GM21528 (cell line): Measurements from ENCODE around the gene PDCD1.
"Not testable (repeated sequence)": the region's sequence is repeated elsewhere in the genome, so short reads cannot be mapped to it uniquely, and the experiment has no call there.

Source experiments
- ATAC-seq: cut with Tn5 transposase; IDR thresholded peaks from one replicate; pipeline ENCODE4 v1.9.1; 2021; ENCODE audit warnings: mild to moderate bottlenecking, moderate library complexity; ENCODE audit not compliant: unreplicated experiment, low FRiP score

Gene PDCD1

DNA sequence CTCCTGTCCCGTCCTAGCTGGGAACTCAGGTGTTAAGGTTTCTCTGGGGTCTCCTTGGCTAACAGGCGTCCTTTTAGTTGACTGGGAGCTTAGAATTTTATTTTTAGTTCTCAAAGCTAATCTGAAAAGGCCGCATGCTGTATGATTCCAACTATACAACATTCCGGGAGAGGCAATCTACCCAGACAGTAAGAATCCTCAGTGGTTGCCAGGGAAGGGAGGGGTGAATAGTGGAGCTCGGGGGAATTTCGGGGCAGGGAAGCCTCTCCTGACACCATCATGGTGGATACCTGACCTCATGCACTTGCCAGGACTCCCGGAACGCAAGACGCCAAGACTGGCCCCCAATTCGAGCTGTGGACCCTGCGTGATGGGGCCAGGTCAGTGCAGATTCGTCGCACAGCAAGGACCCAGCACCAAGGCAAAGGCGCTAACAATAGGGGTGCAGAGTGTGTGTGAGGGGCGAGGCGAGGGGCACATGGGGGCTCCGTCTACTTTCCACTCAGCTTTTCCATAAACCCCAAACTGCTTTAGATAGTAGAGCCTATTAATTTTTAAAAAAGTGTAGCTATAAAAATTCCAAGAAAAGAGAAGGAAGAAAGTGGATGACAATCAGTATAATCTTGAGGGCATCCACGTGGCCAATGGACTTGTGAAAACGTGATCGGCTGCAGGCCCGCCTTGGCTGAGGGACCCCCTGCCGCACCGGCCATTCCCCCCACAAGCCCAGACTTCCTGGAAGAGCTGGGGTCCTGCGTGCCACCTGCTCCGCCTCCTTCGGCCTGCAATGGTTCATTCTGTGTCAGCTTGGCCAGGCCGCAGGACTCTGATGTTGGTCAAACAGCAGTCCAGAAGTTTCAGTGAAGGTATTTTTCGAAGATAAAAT is 17.3 kb downstream of the PDCD1 start:
- ATAC-seq = no peak

DNA sequence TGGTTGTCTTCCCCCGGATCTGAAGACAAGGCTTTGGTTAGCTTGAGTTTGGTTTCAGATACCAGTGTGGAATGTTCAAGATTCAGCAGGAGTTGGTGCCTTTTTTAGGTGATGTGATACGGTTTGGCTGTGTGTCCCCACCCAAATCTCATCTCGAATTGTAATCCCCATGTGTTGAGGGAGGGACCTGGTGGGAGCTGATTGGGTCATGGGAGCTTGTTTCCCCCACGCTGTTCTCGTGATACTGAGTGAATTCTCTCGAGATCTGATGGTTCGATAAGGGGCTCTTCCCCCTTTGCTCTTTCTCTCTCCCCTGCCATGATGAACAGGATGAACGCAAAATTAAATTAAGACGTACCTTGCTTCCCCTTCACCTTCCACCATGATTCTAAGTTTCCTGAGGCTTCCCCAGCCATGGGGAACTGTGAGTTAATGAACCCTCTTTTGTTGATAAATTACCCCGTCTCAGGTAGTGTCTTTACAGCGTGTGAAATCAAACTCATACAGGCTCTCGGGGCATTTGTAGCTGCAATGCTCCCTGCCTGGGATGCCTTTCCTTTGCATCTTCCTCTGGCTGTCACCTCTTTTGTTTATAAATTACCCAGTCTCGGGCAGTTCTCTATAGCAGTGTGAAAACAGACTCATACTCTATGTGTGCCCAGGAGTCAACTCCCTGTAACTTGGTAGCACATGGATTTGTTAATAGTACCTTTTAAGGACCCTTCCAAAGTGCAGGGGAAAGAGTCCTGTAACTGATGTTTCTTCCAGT is 21.3 kb downstream of the PDCD1 start:
- no peak for ATAC-seq

DNA sequence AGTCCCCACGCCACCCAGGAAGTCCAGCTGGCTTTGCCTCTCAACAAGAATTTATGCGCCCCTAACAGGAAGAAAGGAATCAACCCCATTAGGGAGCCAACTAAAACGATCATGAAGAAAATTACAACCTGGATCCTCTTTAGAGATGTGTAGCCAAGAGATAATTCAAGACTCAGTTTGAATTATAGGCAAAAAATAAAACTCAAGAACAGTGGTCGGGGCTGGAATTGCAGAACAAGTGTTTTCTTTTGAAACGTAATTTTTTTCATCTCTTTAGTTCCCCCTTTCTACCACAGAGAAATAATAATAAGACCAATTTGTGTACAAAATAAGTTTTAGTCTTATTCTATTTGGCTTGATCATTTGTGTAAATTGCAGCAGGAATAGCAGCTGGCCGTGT is 22.4 kb downstream of the PDCD1 start:
- no peak for ATAC-seq

DNA sequence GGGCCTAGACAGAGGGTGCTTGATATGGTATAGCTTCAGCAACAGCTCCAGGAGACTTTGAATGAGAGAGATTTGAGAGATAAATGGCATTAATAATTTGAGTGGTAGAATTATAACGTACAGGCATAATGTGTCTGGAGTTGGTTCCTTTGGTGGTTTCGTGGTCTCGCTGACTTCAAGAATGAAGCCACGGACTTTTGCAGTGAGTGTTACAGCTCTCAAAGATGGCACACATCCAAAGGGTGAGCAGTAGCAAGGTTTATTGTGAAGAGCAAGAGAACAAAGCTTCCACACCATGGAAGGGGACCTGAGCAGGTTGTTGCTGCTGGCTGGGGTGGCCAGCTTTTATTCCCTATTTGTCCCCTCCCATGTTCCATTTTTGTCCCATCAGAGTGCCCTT is 23.1 kb downstream of the PDCD1 start:
- ATAC-seq = no peak

DNA sequence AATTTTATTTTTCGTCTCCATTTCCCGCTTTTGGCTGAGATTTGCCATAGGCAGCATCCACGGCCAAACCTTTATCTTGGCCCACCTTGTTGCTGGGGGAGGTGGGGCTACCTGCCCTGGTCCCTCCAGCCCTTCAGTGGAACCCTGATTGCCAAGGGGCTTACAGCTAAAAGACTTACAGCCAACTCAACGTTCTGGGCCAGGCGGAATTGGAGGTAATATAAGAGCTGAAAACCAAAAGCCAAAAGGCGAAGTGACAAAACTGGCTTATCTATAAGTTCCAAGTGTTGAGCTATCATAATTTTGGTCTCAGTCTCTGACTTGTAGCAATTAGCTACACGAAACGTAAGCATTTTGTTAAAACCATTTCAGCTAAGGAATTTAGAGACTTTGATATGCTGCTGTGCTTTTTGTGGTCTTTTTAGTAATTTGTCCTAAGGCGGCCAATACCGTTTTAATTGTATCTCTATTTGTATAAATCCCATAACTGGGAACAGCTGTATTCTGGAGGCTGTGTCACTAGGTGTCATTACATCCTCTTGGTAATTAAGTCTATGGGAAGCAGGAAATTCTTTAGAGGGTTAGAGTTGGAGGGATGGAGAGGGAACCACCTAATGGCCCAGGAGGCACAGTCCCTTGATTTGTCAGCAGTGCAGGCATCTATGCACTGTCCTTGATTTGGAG is 24.0 kb downstream of the PDCD1 start:
- no peak for ATAC-seq

DNA sequence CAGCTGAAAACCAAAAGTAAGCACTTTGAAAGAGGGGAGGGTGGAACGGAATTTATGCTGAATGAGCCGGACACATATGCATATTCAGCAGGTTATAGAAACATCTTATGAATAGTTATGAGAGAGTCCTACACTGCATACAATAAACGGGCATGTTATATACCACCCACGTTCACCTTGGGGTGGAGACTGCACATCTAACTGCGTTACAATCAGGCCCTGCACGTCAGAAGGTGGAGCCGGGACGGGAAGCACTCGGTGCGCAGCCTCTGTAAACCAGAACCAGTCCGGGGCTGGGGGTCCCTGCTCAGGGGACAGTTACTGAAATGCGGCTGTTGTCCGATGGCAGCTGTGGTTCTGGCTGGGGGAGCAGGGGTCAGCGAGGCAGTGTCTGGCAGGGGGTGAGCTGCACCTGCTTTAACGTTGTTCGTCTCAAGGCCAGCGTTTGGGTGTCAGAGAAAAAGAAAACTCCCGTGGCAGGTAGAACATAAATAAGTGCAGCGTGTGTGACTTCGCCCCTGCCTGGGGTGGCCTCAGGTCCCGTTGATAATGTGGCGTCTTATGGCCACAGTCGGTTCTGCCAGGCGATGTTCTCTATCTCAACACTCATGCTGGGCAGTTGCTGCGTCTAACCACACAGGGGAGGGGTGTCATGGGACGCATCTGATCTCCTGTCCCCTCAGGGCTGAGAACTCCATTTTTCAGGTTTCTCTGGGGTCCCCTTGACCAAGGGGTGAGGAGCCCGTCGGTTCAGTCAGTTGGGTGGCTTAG is 24.8 kb downstream of the PDCD1 start:
- ATAC-seq = not testable (repeated sequence)

DNA sequence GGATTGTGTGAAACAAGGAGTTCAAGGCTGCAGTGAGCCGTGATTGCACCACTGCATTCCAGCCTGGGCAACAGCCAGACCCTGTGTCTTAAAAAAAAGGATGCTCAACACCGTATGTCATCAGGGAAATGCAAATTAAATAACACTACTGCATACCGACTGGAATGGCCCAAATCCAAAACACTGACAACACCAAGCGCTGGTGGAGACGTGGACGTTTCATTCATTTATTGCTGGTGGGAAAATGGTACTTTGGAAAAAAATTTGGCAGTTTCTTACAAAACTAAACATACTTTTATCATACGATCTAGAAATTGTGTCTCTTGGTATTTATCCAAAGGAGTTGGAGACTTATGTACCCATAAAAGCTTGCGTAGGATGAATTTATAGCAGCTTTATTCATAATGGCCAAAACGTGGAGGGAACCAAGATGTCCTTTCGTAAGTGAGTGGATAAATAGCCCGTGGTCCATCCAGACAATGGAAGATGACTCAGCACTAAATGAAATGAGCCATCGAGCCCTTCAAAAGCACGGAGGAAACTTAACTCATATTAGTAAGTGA is 25.5 kb downstream of the PDCD1 start:
- no peak for ATAC-seq

DNA sequence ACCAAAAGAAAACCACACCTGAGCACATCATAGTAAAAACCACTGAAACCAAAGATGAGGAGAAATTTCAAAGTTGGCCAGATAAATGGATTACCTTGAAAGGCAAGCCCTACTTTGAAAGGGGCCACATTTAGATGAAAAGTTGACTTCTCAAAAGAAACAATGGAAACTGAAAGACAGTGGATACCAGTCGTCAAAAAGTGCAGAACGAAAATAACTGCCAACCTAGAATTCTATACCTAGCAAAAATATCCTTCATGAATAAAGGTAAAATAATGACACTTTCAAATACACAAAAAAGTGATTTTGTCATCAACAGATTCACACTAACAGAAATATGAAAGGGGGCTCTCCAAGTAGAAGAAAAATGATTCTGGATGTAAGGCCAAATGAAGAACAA is 31.3 kb downstream of the PDCD1 start:
- ATAC-seq = no peak

DNA sequence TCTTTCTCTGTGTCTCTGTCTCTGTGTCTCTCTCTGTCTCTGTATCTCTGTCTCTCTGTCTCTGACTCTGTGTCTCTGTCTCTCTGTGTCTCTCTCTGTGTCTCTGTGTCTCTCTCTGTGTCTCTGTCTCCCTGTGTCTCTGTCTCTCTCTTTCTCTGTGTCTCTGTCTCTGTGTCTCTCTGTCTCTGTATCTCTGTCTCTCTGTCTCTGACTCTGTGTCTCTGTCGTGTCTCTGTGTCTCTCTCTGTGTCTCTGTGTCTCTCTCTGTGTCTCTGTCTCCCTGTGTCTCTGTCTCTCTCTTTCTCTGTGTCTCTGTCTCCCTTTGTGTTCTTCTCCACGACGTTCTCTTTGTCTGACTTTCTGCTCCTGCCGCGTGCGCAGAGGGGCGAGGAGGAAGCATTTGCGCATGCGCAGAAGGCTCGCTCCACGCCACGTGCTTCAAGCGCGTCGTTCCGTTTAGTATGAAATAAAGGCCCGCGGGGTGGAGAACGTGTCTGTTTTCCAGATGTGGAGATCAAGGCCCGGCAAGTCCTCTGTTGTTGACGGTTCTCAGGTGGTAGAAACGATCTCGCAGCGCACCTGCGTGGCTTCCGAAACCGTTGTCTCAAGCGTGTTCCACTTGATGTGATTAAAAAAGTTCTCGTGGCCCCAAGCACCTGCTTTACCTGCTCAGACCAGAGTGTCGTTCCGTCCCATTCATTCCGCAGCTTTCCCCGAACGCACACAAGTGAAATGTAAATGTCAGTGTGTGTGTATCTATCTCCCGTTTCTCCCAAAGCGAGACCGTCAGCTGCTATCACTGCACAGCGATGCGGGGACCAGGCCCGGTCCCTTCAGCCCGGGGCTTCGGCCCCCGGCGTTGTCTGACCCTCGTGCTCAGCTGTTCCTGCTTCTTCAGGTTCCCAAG is 34.9 kb downstream of the PDCD1 start:
- ATAC-seq = not testable (repeated sequence)

DNA sequence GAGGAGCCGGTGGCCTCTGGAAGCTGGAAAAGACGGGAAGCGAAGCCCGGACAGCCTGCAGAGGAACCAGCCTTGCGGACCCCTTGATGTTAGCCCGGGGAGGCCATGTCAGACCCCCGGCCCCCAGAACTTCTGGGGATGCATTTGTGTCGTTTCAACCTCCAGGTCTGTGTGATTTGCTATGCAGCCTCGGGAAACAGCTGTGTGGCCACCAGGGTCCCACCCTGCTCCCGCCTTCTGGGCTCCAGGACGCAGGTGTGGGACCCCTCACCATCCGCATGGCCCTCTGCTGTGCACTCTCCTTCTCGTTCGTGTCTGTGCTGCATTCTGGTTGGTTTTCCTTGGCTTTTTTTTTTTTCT is 36.5 kb downstream of the PDCD1 start:
- no peak for ATAC-seq

DNA sequence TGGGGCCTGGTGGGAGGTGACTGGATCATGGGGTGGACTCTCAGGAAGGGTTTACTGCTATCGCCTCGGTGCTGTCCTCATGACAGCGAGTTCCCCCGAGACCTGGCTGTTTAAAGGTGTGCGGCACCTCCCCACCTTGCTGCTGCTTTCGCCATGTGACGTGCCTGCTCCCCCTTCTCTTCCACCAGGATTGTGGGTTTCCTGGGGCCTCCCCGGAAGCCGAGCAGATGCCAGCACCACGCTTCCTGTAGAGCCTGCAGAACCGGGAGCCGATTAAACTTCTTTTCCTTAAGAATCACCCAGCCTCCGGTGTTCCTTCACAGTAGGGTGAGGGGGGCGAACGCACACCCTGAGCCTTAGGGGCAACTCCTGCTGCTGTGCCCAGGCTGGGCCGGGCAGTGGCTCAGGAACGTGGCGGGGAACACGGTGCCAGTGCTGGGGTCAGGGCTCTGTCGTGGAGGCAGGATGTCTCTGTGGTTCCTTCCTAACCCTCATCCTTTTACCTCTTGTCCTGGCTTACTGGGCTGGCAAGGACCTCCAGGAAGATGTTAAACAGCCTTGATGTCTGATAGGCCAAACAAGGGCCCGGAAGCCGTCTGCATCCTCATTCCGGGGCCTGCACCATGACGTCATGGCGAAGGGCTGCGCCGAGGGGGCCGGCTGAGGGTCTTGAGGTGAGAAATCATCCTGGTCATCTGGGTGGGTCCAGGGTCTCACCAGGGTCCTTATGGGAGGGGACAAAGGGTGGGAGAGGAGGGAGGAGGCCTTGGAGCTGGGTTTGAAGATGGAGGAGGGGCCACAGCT is 37.0 kb downstream of the PDCD1 start:
- ATAC-seq = no peak

DNA sequence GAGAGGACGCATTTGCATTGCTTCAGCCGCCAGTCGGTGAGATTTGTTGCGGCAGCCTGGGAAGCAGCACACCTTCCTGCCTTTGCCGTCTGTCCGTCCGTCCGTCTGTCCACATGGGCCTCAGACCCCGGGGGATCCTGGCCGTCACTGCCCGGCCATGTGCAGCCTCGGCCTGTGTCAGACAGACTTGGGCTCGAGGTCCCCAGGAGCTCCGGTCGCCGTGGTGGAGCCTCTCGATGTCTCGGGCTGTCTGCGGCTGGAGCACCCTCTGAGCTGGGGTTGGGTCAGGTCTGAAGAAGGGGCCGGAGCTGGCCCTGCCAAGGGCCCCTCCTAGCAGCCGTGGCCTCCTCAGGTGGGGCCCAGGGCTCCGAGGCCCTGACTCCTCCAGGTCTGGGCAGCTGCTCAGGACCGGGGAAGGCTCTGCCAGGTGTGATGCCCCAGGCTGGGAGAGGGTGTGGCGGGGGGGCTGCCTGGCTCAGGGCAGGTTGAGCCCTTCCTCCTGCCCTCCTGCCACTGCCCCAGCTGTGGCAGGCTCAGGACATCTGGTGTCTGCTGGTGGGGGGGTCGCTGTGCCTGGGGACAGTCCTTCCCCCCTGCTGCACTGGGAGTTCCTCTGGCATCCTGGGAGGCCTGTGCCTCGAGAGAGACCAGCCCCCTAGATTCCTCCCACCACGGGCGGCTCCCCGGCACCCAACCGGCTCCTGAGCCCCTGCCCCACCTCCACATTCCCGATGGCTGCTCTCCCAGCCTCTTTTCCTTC is 37.9 kb downstream of the PDCD1 start:
- ATAC-seq = no peak

DNA sequence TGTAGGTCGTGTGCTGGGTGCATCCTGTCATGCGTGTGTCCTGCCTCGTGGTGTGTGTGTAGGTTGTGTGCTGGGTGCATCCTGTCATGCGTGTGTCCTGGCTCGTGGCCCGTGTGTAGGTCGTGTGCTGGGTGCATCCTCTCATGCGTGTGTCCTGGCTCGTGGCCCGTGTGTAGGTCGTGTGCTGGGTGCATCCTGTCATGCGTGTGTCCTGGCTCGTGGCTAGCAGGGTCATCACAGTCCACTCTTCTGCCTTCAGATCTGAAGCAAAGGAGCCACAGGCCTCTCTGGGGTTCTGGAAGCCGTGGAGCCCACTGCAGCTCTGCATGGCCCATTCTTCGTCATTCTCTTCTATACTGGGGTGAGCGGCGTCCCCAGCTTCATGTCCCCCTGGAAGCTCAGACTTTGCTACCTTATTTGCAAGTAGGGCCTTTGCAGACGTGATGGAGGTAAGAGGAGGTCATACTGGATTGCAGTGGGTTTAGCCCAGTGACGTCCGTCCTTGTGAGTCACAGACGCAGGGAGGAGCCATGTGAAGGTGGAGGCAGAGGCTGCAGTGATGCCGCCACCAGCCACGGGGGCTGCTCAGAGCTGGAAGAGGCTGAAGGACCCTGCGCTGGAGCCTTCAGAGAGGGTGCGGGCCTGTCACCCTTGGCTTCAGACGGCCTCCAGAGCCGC is 38.6 kb downstream of the PDCD1 start:
- not testable (repeated sequence) for ATAC-seq

DNA sequence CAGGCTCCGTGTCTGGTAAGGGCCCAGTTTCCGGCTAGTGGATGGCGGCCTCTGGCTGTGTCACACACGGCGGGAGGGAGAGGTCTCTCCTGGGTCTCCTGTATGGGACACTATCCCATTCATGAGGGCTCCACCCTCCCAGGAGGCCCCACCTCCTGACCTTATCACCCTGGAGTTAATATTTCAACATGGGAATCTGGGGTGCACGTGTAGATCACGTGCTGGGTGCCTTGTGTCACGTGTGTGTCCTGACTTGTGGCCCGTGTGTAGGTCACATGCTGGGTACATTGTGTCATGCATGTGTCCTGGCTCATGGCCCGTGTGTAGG is 39.8 kb downstream of the PDCD1 start:
- ATAC-seq = no peak

DNA sequence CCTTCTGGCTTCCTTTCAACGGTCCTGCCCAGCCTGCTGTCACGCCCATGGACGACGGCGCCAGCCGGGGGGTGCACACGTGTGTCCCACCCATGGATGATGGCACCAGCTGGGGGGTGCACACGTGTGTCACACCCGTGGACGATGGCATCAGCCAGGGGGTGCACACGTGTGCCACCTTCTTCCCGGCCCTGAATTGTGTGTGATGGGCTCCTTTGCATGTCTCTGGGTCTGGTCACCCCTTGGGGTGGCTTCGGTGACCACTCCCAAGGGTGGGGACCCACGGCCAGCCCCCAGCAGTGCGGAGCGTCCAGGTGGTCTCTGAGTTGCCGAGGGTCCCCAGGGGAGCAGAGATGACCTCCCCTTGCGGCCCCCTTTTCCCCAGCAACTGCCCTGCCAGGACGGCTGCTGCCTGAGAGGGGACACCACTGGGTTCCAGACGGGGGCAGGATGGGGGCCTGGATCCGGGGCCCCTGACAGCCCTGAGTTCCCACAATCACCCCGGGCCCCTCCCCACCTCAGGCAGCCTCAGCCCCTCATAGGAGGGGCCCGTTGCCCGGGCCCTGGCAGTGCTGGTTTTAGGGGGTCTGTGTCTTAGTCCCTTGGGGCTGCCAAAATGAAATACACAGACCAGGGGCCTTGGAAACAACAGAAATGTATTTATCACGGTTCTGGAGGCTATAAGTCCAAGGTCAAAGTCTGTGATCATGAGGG is 40.3 kb downstream of the PDCD1 start:
- ATAC-seq = no peak

DNA sequence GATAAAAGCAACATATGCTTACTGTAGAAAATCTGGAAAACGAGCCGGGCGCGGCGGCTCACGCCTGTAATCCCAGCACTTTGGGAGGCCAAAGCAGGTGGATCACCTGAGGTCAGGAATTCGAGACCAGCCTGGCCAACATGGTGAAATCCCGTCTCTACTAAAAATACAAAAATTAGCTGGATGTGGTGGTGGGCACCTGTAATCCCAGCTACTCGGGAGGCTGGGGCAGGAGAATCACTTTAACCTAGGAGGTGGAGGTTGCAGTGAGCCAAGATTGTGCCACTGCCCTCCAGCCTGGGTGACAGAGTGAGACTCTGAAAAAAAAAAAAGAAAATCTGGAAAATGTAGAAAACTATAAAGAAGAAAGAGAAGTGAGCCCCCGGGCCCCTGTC is 40.9 kb downstream of the PDCD1 start:
- not testable (repeated sequence) for ATAC-seq
